NT2/D1 (cell line): ENCODE measurements around the gene MTG2.

ENCODE experiments used
- DNase-seq: peaks from one replicate; pipeline ENCODE4 v3.0.0-alpha.2; 2011; ENCODE audit warnings: low read depth, low spot score
- H3K27me3 ChIP-seq: 2 replicates; pipeline ENCODE4 v1.6.0; 2011; ENCODE audit warnings: mild to moderate bottlenecking; ENCODE audit not compliant: insufficient read length, insufficient read depth
- H3K36me3 ChIP-seq: 2 replicates; pipeline ENCODE4 v1.6.1; 2011; ENCODE audit warnings: mild to moderate bottlenecking, low read length, mixed read lengths; ENCODE audit not compliant: insufficient read depth, insufficient read length
- H3K4me1 ChIP-seq: 2 replicates; pipeline ENCODE4 v1.5.1; 2011; ENCODE audit not compliant: insufficient read depth, insufficient read length
- H3K4me3 ChIP-seq: 2 replicates; pipeline ENCODE4 v1.5.1; 2011; ENCODE audit warnings: low read depth; ENCODE audit not compliant: insufficient read length
- H3K9ac ChIP-seq: 2 replicates; pipeline ENCODE4 v1.6.0; 2011; ENCODE audit warnings: low read depth; ENCODE audit not compliant: insufficient read length
- H3K9me3 ChIP-seq: 2 replicates; pipeline ENCODE4 v1.5.1; 2011; ENCODE audit warnings: mild to moderate bottlenecking, low read length; ENCODE audit not compliant: insufficient read depth
- SUZ12 ChIP-seq: IDR thresholded peaks from 2 replicates; pipeline ENCODE4 v1.6.1; 2011; ENCODE audit not compliant: insufficient read length, insufficient read depth; ENCODE audit errors: extremely low read depth
- YY1 ChIP-seq: IDR thresholded peaks from 2 replicates; pipeline ENCODE4 v1.6.1; 2011; ENCODE audit not compliant: insufficient read length, insufficient read depth
- ZNF274 ChIP-seq: IDR thresholded peaks from 2 replicates; pipeline ENCODE4 v1.6.1; 2011; ENCODE audit warnings: mild to moderate bottlenecking, low read depth, low read length

The MTG2 gene

GRCh38 chr20:62142252-62143080 lies 40.4 kb upstream of the MTG2 start:
- peak overlapping the region; percentile 86 for H3K4me3 ChIP-seq
- peaks cover 68% of the 10 kb centered on the region for H3K36me3 ChIP-seq
- no peak for TF ChIP-seq YY1
- peaks cover 11% of the 10 kb centered on the region for H3K27me3 ChIP-seq
- no peaks in the 10 kb centered on the region for H3K9me3 ChIP-seq
- H3K9ac ChIP-seq = peak overlapping the region; percentile 96
- DNase-seq = no peak
- H3K4me1 ChIP-seq = peaks cover 20% of the 10 kb centered on the region

- peaks cover 20% of the 10 kb centered on the region for H3K4me1 ChIP-seq
- DNase-seq = peak; percentile 86
Observed at GRCh38 chr20:62143081-62143956, 39.5 kb upstream of the MTG2 start, which contains the start of the genes PSMA7 and SS18L1. Gene PSMA7, minus strand, starts transcription at chr20:62143394. Its CDS starts 91 bp downstream, at chr20:62143303. Gene SS18L1, plus strand, starts transcription at chr20:62143769. Its CDS starts 52 bp downstream, at chr20:62143821.

GRCh38 chr20:62143957-62144825 lies 38.6 kb upstream of the MTG2 start:
- H3K27me3 ChIP-seq = peaks cover 11% of the 10 kb centered on the region
- no peak for TF ChIP-seq YY1
- TF ChIP-seq ZNF274 = no peak
- no peak for TF ChIP-seq SUZ12
- H3K36me3 ChIP-seq = peaks cover 56% of the 10 kb centered on the region
- DNase-seq = no peak
- H3K4me1 ChIP-seq = peaks cover 28% of the 10 kb centered on the region
- no peaks in the 10 kb centered on the region for H3K9me3 ChIP-seq
- peak overlapping the region; percentile 86 for H3K4me3 ChIP-seq
- peak overlapping the region; percentile 90 for H3K9ac ChIP-seq

More at GRCh38 chr20:62143081-62143956, 39.5 kb upstream of the MTG2 start, which contains the start of the genes PSMA7 and SS18L1:
- Histone ChIP-seq H3K36me3 (peaks cover 61% of the 10 kb centered on the region), H3K27me3 (peaks cover 11% of the 10 kb centered on the region), H3K9me3 (no peaks in the 10 kb centered on the region), H3K9ac (peak within 1 kb of the TSS; percentile 96), H3K4me3 (peak within 1 kb of the TSS; percentile 86)
- no peak for TF ChIP-seq YY1
- no peak for TF ChIP-seq ZNF274
- no peak for TF ChIP-seq SUZ12

- H3K4me3 ChIP-seq = no peak overlapping the region
- peaks cover 24% of the 10 kb centered on the region for H3K4me1 ChIP-seq
- H3K27me3 ChIP-seq = peaks cover 11% of the 10 kb centered on the region
- H3K9ac ChIP-seq = no peak overlapping the region
- H3K36me3 ChIP-seq = peaks cover 50% of the 10 kb centered on the region
- no peak for TF ChIP-seq SUZ12
- no peak for TF ChIP-seq ZNF274
- TF ChIP-seq YY1 = no peak
- DNase-seq = no peak
- no peaks in the 10 kb centered on the region for H3K9me3 ChIP-seq
Observed at GRCh38 chr20:62145688-62146018, 37.2 kb upstream of the MTG2 start.

- peaks cover 11% of the 10 kb centered on the region for H3K27me3 ChIP-seq
- TF ChIP-seq ZNF274 (no peak), SUZ12 (no peak), YY1 (no peak)
- peaks cover 50% of the 10 kb centered on the region for H3K36me3 ChIP-seq
- H3K9ac ChIP-seq = no peak overlapping the region
- no peak overlapping the region for H3K4me3 ChIP-seq
- H3K4me1 ChIP-seq = peaks cover 22% of the 10 kb centered on the region
- H3K9me3 ChIP-seq = no peaks in the 10 kb centered on the region
- DNase-seq = no peak
Observed at GRCh38 chr20:62146019-62146755, 36.6 kb upstream of the MTG2 start.

GRCh38 chr20:62147125-62147524 lies 35.7 kb upstream of the MTG2 start:
- no peak overlapping the region for H3K4me3 ChIP-seq
- peak overlapping the region; percentile 17 for H3K9ac ChIP-seq
- peaks cover 48% of the 10 kb centered on the region for H3K36me3 ChIP-seq
- no peak for DNase-seq
- H3K27me3 ChIP-seq = peaks cover 11% of the 10 kb centered on the region
- peaks cover 17% of the 10 kb centered on the region for H3K4me1 ChIP-seq
- TF ChIP-seq ZNF274 (no peak), YY1 (no peak), SUZ12 (no peak)
- peaks cover 2% of the 10 kb centered on the region; the same call in 1 of the 2 replicates for H3K9me3 ChIP-seq
